Esophagus squamous epithelium (tissue), 4 donors: ENCODE measurements around the gene C1orf146.

Experiments used
- POLR2A ChIP-seq, 4 donors: fragments of 450-650 bp; IDR thresholded peaks; one replicate each; pipeline ENCODE4 v1.6.1; 2017; ENCODE audit warnings: antibody characterized with exemption in 4 of 4, mild to moderate bottlenecking in 4 of 4, moderate library complexity in 3 of 4
- TF ChIP-seq, protein P1 (sequence below), 6 experiments: fragments of 450-650 bp in 4 of 6; fragments of 200-600 bp in 2 of 6; sonication (generic) in 2 of 6; IDR thresholded peaks; one replicate each; pipeline ENCODE4 v1.5.1; 2016 to 2019; ENCODE audit warnings: antibody characterized with exemption in 6 of 6, mild to moderate bottlenecking in 4 of 6, moderate library complexity in 4 of 6

DNA sequence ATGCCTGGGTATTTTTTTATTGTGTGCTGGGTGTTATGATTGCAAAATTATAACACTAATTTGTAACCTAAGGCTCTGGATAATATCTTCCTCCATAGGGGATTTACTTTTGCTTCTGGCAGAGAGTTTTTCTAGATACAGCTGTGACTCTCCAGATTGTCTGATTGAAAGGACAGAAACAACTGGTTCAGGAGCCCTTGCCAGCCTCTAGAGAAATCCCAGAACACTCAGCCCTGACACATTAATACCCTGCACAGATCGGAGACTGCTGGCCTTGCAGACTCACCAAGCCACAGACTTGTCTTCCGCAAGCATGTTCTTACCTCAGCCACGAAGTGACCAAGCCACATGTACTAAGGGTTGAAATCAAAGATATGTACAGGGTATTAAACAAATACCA is 10.7 kb downstream of the C1orf146 start:
- TF ChIP-seq, protein P1, sequence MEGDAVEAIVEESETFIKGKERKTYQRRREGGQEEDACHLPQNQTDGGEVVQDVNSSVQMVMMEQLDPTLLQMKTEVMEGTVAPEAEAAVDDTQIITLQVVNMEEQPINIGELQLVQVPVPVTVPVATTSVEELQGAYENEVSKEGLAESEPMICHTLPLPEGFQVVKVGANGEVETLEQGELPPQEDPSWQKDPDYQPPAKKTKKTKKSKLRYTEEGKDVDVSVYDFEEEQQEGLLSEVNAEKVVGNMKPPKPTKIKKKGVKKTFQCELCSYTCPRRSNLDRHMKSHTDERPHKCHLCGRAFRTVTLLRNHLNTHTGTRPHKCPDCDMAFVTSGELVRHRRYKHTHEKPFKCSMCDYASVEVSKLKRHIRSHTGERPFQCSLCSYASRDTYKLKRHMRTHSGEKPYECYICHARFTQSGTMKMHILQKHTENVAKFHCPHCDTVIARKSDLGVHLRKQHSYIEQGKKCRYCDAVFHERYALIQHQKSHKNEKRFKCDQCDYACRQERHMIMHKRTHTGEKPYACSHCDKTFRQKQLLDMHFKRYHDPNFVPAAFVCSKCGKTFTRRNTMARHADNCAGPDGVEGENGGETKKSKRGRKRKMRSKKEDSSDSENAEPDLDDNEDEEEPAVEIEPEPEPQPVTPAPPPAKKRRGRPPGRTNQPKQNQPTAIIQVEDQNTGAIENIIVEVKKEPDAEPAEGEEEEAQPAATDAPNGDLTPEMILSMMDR (IDR thresholded peaks at IDR 0.05) = no peak
- TF ChIP-seq POLR2A (IDR thresholded peaks at IDR 0.05) = no peak
